Neuron (in vitro differentiated cells): ENCODE measurements around the gene MTHFR.
"Not testable (repeated sequence)": the region's sequence is repeated elsewhere in the genome, so short reads cannot be mapped to it uniquely, and the experiment has no call there.

Experiments used
- H2AFZ ChIP-seq: one replicate; pipeline ENCODE4 v1.6.1; 2013; ENCODE audit warnings: low read depth, mild to moderate bottlenecking, inconsistent platforms, low read length, moderate library complexity
- H3K27me3 ChIP-seq: one replicate; pipeline ENCODE4 v1.6.1; 2013; ENCODE audit warnings: low read length; ENCODE audit not compliant: insufficient read depth
- H3K36me3 ChIP-seq: one replicate; pipeline ENCODE4 v1.6.1; 2013; ENCODE audit warnings: low read length; ENCODE audit not compliant: insufficient read depth
- H3K4me1 ChIP-seq: one replicate; pipeline ENCODE4 v1.6.1; 2013; ENCODE audit warnings: low read length; ENCODE audit not compliant: insufficient read depth
- H3K4me3 ChIP-seq: 2 replicates; pipeline ENCODE4 v1.5.1; 2013; ENCODE audit warnings: mild to moderate bottlenecking, low read length, moderate library complexity
- H3K9me3 ChIP-seq: one replicate; pipeline ENCODE4 v1.6.1; 2013; ENCODE audit warnings: low read length

MTHFR gene

GRCh38 chr1:11822091-11822490, 16.3 kb upstream of the MTHFR start:
- H3K4me1 ChIP-seq = no peaks in the 10 kb centered on the region
- no peaks in the 10 kb centered on the region for H3K27me3 ChIP-seq
- H3K4me3 ChIP-seq = no peak overlapping the region
- peaks cover 80% of the 10 kb centered on the region for H3K36me3 ChIP-seq
- H2AFZ ChIP-seq = no peak overlapping the region
- no peaks in the 10 kb centered on the region for H3K9me3 ChIP-seq

GRCh38 chr1:11817192-11817591, 11.4 kb upstream of the MTHFR start:
- Histone ChIP-seq H3K4me1 (no peaks in the 10 kb centered on the region), H3K9me3 (no peaks in the 10 kb centered on the region), H3K4me3 (no peak overlapping the region), H3K36me3 (peaks cover 75% of the 10 kb centered on the region), H3K27me3 (no peaks in the 10 kb centered on the region), H2AFZ (no peak overlapping the region)

GRCh38 chr1:11813021-11813420, 7.3 kb upstream of the MTHFR start:
- no peaks in the 10 kb centered on the region for H3K27me3 ChIP-seq
- H3K9me3 ChIP-seq = no peaks in the 10 kb centered on the region
- H2AFZ ChIP-seq = no peak overlapping the region
- H3K4me3 ChIP-seq = no peak overlapping the region
- peaks cover 3% of the 10 kb centered on the region for H3K4me1 ChIP-seq
- H3K36me3 ChIP-seq = peaks cover 82% of the 10 kb centered on the region

- Histone ChIP-seq H3K9me3 (no peaks in the 10 kb centered on the region), H3K27me3 (no peaks in the 10 kb centered on the region), H3K36me3 (peaks cover 42% of the 10 kb centered on the region), H3K4me3 (peak overlapping the region; percentile 78), H2AFZ (no peak overlapping the region), H3K4me1 (peaks cover 49% of the 10 kb centered on the region)
Measured at GRCh38 chr1:11807133-11807532, 1.4 kb upstream of the MTHFR start.

GRCh38 chr1:11806307-11806936, 658 bp upstream of the MTHFR start:
- H3K36me3 ChIP-seq = peaks cover 40% of the 10 kb centered on the region

GRCh38 chr1:11804666-11805421, 920 bp downstream of the MTHFR start:
- H3K36me3 ChIP-seq = peaks cover 45% of the 10 kb centered on the region
- peaks cover 49% of the 10 kb centered on the region for H3K4me1 ChIP-seq
- peak overlapping the region; percentile 78 for H3K4me3 ChIP-seq
- H3K9me3 ChIP-seq = no peaks in the 10 kb centered on the region
- H2AFZ ChIP-seq = no peak overlapping the region
- H3K27me3 ChIP-seq = no peaks in the 10 kb centered on the region

More at GRCh38 chr1:11806307-11806936, 658 bp upstream of the MTHFR start:
- H3K4me1 ChIP-seq = peaks cover 49% of the 10 kb centered on the region
- no peaks in the 10 kb centered on the region for H3K27me3 ChIP-seq
- peak overlapping the region; percentile 15 for H2AFZ ChIP-seq
- H3K4me3 ChIP-seq = peak overlapping the region; percentile 78
- no peaks in the 10 kb centered on the region for H3K9me3 ChIP-seq

- peaks cover 43% of the 10 kb centered on the region for H3K36me3 ChIP-seq
- H2AFZ ChIP-seq, H3K27me3 ChIP-seq, H3K9me3 ChIP-seq: not testable (repeated sequence)
- peaks cover 49% of the 10 kb centered on the region for H3K4me1 ChIP-seq
- peak overlapping the region; percentile 78 for H3K4me3 ChIP-seq
Measured at GRCh38 chr1:11803924-11804665, 1.7 kb downstream of the MTHFR start.

GRCh38 chr1:11802973-11803885, 2.5 kb downstream of the MTHFR start:
- peak overlapping the region; percentile 7 for H3K4me3 ChIP-seq
- peaks cover 48% of the 10 kb centered on the region for H3K4me1 ChIP-seq
- no peaks in the 10 kb centered on the region for H3K27me3 ChIP-seq
- peaks cover 40% of the 10 kb centered on the region for H3K36me3 ChIP-seq
- no peaks in the 10 kb centered on the region for H3K9me3 ChIP-seq
- H2AFZ ChIP-seq = no peak overlapping the region

- Histone ChIP-seq H3K27me3 (no peaks in the 10 kb centered on the region), H3K4me1 (peaks cover 41% of the 10 kb centered on the region), H3K36me3 (peaks cover 34% of the 10 kb centered on the region), H2AFZ (no peak overlapping the region), H3K9me3 (no peaks in the 10 kb centered on the region), H3K4me3 (peak overlapping the region; percentile 7)
Measured at GRCh38 chr1:11802616-11802972, 3.2 kb downstream of the MTHFR start.

- H2AFZ ChIP-seq = no peak overlapping the region
- H3K36me3 ChIP-seq = peaks cover 34% of the 10 kb centered on the region
- no peaks in the 10 kb centered on the region for H3K27me3 ChIP-seq
- H3K9me3 ChIP-seq = no peaks in the 10 kb centered on the region
- no peak overlapping the region for H3K4me3 ChIP-seq
- peaks cover 29% of the 10 kb centered on the region for H3K4me1 ChIP-seq
Measured at GRCh38 chr1:11800756-11801433, 4.9 kb downstream of the MTHFR start.

- Histone ChIP-seq H2AFZ (no peak overlapping the region), H3K4me1 (peaks cover 29% of the 10 kb centered on the region), H3K4me3 (no peak overlapping the region), H3K36me3 (peaks cover 39% of the 10 kb centered on the region), H3K27me3 (no peaks in the 10 kb centered on the region), H3K9me3 (no peaks in the 10 kb centered on the region)
Measured at GRCh38 chr1:11800391-11800755, 5.4 kb downstream of the MTHFR start.

- H2AFZ ChIP-seq = no peak overlapping the region
- H3K27me3 ChIP-seq = no peaks in the 10 kb centered on the region
- H3K4me1 ChIP-seq = peaks cover 27% of the 10 kb centered on the region
- H3K36me3 ChIP-seq = peaks cover 43% of the 10 kb centered on the region
- H3K9me3 ChIP-seq = no peaks in the 10 kb centered on the region
- no peak overlapping the region for H3K4me3 ChIP-seq
Measured at GRCh38 chr1:11799896-11800295, 5.9 kb downstream of the MTHFR start.
